K562 (cell line): Measurements from ENCODE around the gene TMCC1. TPM values are rescaled to one million over a fixed set of nuclear protein-coding genes. Genes with fewer than 3 reads are reported as not detected.

Experiments used
- ATAC-seq: fragments of 200-7000 bp; cut with Tn5 transposase; 3 replicates; pipeline ENCODE4 v1.9.1; 2020; ENCODE audit warnings: moderate library complexity
- BruUV-seq: library from RNA; stranded (reverse); fragments of 400-500 nt; replicated peaks from 2 replicates; lab custom pipeline; 2021; lab: Mats Ljungman, UMichigan
- CTCF ChIA-PET: fragments of 300-600 bp; formaldehyde crosslinking; extraction: SDS; loops from one replicate; lab custom pipeline; 2021; ENCODE audit warnings: low intra/inter-chr PET ratio; lab: Yijun Ruan, JAX
- POLR2A ChIA-PET: fragments of 300-600, 350-650 bp; sonication (Branson Sonifier 250); formaldehyde crosslinking; extraction: SDS; loops from one replicate; lab custom pipeline; 2021; ENCODE audit warnings: antibody characterized with exemption, inconsistent platforms; lab: Yijun Ruan, JAX
- DNase-seq, 4 experiments: peaks; one replicate each; pipeline versions ENCODE4 v3.0.0 to v3.0.0-alpha.2; 2011 to 2018; ENCODE audit warnings: low spot score in 3 of 4, mixed read lengths in 3 of 4; ENCODE audit errors: extremely low read depth in 1 of 4
- FAIRE-seq: peaks from 2 replicates; lab custom pipeline; 2011; peaks lifted over from hg19 to GRCh38; lab: Jason Lieb, UNC
- H2AFZ ChIP-seq: 2 replicates; pipeline ENCODE4 v1.6.0; 2011; ENCODE audit warnings: low read depth, low read length, control low read depth, inconsistent platforms
- H3K27ac ChIP-seq: fragments of 200-600 bp; 3 replicates; pipeline ENCODE4 v1.8.0; 2011; ENCODE audit warnings: low read depth, mild to moderate bottlenecking, control low read depth, inconsistent platforms, low read length, moderate library complexity, mixed read lengths; ENCODE audit errors: extremely low read depth
- H3K27me3 ChIP-seq, 2 experiments: fragments of 300-600 bp in 1 of 2; 2 replicates in 1 of 2; 3 replicates in 1 of 2; pipeline versions ENCODE4 v1.6.0 to v1.8.0; 2011; ENCODE audit warnings: inconsistent platforms in 2 of 2, low read length in 2 of 2, mild to moderate bottlenecking in 1 of 2, mixed read lengths in 1 of 2, moderate library complexity in 1 of 2; ENCODE audit not compliant: control insufficient read depth in 2 of 2, insufficient read depth in 2 of 2
- H3K36me3 ChIP-seq: fragments of 300-600 bp; 3 replicates; pipeline ENCODE4 v1.8.0; 2011; ENCODE audit warnings: mild to moderate bottlenecking, low read length, inconsistent platforms; ENCODE audit not compliant: control insufficient read depth, insufficient read depth
- H3K4me1 ChIP-seq, 2 experiments: fragments of 200-600 bp in 1 of 2; replicated peaks in 1 of 2; 2 replicates in 1 of 2; 3 replicates in 1 of 2; pipeline versions ENCODE4 v1.5.1 to v1.8.0; 2011; ENCODE audit warnings: inconsistent platforms in 2 of 2, low read length in 2 of 2, mild to moderate bottlenecking in 1 of 2, mixed read lengths in 1 of 2, moderate library complexity in 1 of 2; ENCODE audit not compliant: control insufficient read depth in 2 of 2, insufficient read depth in 2 of 2
- H3K4me2 ChIP-seq: 2 replicates; pipeline ENCODE4 v1.6.1; 2011; ENCODE audit warnings: low read length, control low read depth, inconsistent platforms, mixed read lengths; ENCODE audit not compliant: insufficient read depth
- H3K4me3 ChIP-seq: fragments of 200-600 bp; sonication (generic), shearing (Covaris generic); 2 replicates; pipeline ENCODE4 v1.5.1; 2016; ENCODE audit warnings: control low read depth, inconsistent platforms
- H3K79me2 ChIP-seq: fragments of 200-600 bp; 3 replicates; pipeline ENCODE4 v1.8.0; 2011; ENCODE audit warnings: low read length, inconsistent platforms; ENCODE audit not compliant: control insufficient read depth, insufficient read depth
- H3K9ac ChIP-seq, 2 experiments: 2 replicates each; pipeline versions ENCODE4 v1.6.0 to v1.6.1; 2011; ENCODE audit warnings: low read depth in 2 of 2, low read length in 2 of 2, control low read depth in 1 of 2, inconsistent platforms in 1 of 2, mild to moderate bottlenecking in 1 of 2, mixed read lengths in 1 of 2; ENCODE audit not compliant: insufficient read depth in 1 of 2
- H3K9me1 ChIP-seq: one replicate; pipeline ENCODE4 v1.6.0; 2011; ENCODE audit warnings: inconsistent platforms, mild to moderate bottlenecking, low read length, moderate library complexity; ENCODE audit not compliant: control insufficient read depth, insufficient read depth
- H3K9me3 ChIP-seq: replicated peaks from 2 replicates; pipeline ENCODE4 v1.5.1; 2011; ENCODE audit warnings: low read depth, low read length, inconsistent platforms; ENCODE audit not compliant: control insufficient read depth, insufficient read depth
- H4K20me1 ChIP-seq: replicated peaks from 2 replicates; pipeline ENCODE4 v1.6.1; 2011; ENCODE audit warnings: low read length, inconsistent platforms, mixed read lengths; ENCODE audit not compliant: control insufficient read depth, insufficient read depth
- CHD1 ChIP-seq: fragments of 200-600 bp; sonication (generic); IDR thresholded peaks from one replicate; pipeline ENCODE4 v1.6.1; 2012; ENCODE audit warnings: mild to moderate bottlenecking, moderate library complexity, low read length, inconsistent platforms
- CXXC5 ChIP-seq: fragments of 250-450 bp; sonication (Bioruptor Pico); IDR thresholded peaks from 2 replicates; pipeline ENCODE4 v1.8.0; 2022; ENCODE audit warnings: inconsistent platforms, mild to moderate bottlenecking, moderate library complexity
- DDX20 ChIP-seq: fragments of 450-650 bp; IDR thresholded peaks from 2 replicates; pipeline ENCODE4 v1.6.1; 2016; ENCODE audit warnings: missing genetic modification characterization, low read depth, mild to moderate bottlenecking, missing compliant biosample characterization, moderate library complexity
- FOXA1 ChIP-seq: fragments of 450-650 bp; IDR thresholded peaks from 2 replicates; pipeline ENCODE4 v1.6.1; 2016; ENCODE audit warnings: mild to moderate bottlenecking, borderline replicate concordance
- HDAC1 ChIP-seq, 2 experiments: fragments of 450-650 bp; IDR thresholded peaks; 2 replicates each; pipeline ENCODE4 v1.6.1; 2016 to 2017; ENCODE audit warnings: inconsistent platforms in 1 of 2, mild to moderate bottlenecking in 1 of 2, moderate library complexity in 1 of 2
- HIVEP1 ChIP-seq: fragments of 250-450 bp; sonication (Bioruptor Pico); IDR thresholded peaks from 2 replicates; pipeline ENCODE4 v1.4.0; 2020; ENCODE audit warnings: mild to moderate bottlenecking
- KLF16 ChIP-seq: IDR thresholded peaks from 2 replicates; pipeline ENCODE4 v1.6.1; 2016; ENCODE audit warnings: antibody characterized with exemption
- NCOA2 ChIP-seq, 2 experiments: fragments of 450-650 bp; IDR thresholded peaks; 2 replicates each; pipeline ENCODE4 v1.6.1; 2018; ENCODE audit warnings: mild to moderate bottlenecking in 2 of 2, moderate library complexity in 1 of 2; ENCODE audit not compliant: partially characterized antibody in 2 of 2
- PCBP2 ChIP-seq: fragments of 200-400 bp; formaldehyde crosslinking; IDR thresholded peaks from 2 replicates; pipeline ENCODE4 v1.6.1; 2018; ENCODE audit warnings: low read length, low read depth, mild to moderate bottlenecking, moderate library complexity; ENCODE audit not compliant: poor library complexity, severe bottlenecking
- SMARCA4 ChIP-seq: fragments of 450-650 bp; IDR thresholded peaks from 2 replicates; pipeline ENCODE4 v1.6.1; 2016
- TEAD4 ChIP-seq, 2 experiments: sonication (generic) in 1 of 2; formaldehyde crosslinking in 1 of 2; IDR thresholded peaks; 2 replicates each; pipeline versions ENCODE4 v1.6.1 to v1.8.0; 2012 to 2022; ENCODE audit warnings: borderline replicate concordance in 1 of 2, inconsistent platforms in 1 of 2, low read length in 1 of 2, mild to moderate bottlenecking in 1 of 2, missing genetic modification reagents in 1 of 2
- ZEB2 ChIP-seq: fragments of 450-650 bp; IDR thresholded peaks from 2 replicates; pipeline ENCODE4 v1.6.1; 2016
- ZFP30 ChIP-seq: fragments of 250-450 bp; sonication (Bioruptor Pico); IDR thresholded peaks from 2 replicates; pipeline ENCODE4 v1.8.0; 2022; ENCODE audit warnings: moderate library complexity, mild to moderate bottlenecking, inconsistent platforms, borderline replicate concordance
- ZNF140 ChIP-seq: fragments of 250-450 bp; sonication (Bioruptor Pico); IDR thresholded peaks from 2 replicates; pipeline ENCODE4 v1.8.0; 2021; ENCODE audit warnings: moderate library complexity, mild to moderate bottlenecking, inconsistent platforms
- ZNF75A ChIP-seq: fragments of 450-650 bp; formaldehyde crosslinking; IDR thresholded peaks from 2 replicates; pipeline ENCODE4 v1.4.0; 2020; ENCODE audit warnings: mild to moderate bottlenecking
- WGBS: fragments of 100-300 bp; shearing (Covaris generic); methylation state at CpG from one replicate; pipeline ENCODE4 v1.1.6; 2016; ENCODE audit warnings: low coverage, mixed read lengths; ENCODE audit not compliant: insufficient coverage; ENCODE audit errors: missing lambda C conversion rate; 5-methylcytosine and 5-hydroxymethylcytosine counted together
- in situ Hi-C: fragments of 300-500 bp; cut with MboI; formaldehyde crosslinking; loops from 4 replicates; pipeline ENCODE4 v1.15.0; 2018; ENCODE audit warnings: inconsistent platforms, mixed read lengths
- intact Hi-C: fragments of 100-400 bp; cut with micrococcal nuclease; formaldehyde crosslinking; loops from 2 replicates; pipeline ENCODE4 v1.14.2; 2022
- polyA plus RNA-seq, 8 experiments: library from polyadenylated mRNA; depleted of rRNA in 4 of 8; stranded (reverse) in 5 of 8; unstranded in 3 of 8; fragments of >200 nt; fragmentation: Nextera tagmentation in 2 of 8; fragmentation: Illumina TruSeq in 1 of 8; extraction: Ambion mirVana in 2 of 8; extraction: Trizol in 1 of 8; gene quantifications; 2 replicates each; pipeline versions ENCODE4 v1.2.1 to v1.2.3, GENCODE V29; 2011 to 2014; ENCODE audit warnings: inconsistent platforms in 1 of 8, missing spikeins in 1 of 8
- total RNA-seq, 7 experiments: library from RNA; depleted of rRNA in 6 of 7; stranded (reverse); fragments of >200 nt in 6 of 7; fragmentation: Illumina TruSeq in 2 of 7; extraction: Trizol in 2 of 7; gene quantifications; 2 replicates each; pipeline versions ENCODE4 v1.2.1 to v1.2.3, GENCODE V29; 2011 to 2021; ENCODE audit warnings: low replicate concordance in 1 of 7

The TMCC1 gene
- total and polyA plus RNA-seq, 9 of the 15 experiments (the other 6 are each of a cell fraction or from before 2014, with no cell fraction given) = 0.89 to 8.7 (median 4.0) TPM

DNA sequence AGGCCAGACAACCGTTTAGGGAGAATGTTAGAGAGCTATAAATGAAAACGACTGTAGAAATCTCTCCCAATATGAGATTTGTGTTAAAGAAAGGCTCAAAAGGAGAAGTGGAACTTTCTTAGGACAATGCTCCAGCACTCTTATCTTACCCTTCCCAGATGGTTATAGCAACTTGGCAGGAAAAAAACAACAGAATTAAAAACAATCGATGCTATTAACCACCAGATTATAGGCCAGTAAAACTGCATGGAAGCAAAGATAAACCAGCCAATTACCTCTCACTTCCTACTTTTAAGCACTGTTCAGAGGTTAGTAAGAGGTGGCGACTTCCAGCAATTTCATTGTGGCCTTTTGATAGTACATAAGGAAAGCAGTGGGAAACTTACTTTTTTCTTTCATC lies 72.9 kb downstream of the TMCC1 start (continued):
- peak; percentile 78; the same call in 1 of the 2 replicates for TF ChIP-seq TEAD4 (IDR thresholded peaks at IDR 0.05; ENCODE audit: low read length)
- TF ChIP-seq TEAD4 (CRISPR knock-in tag; IDR thresholded peaks at IDR 0.05; ENCODE audit: borderline replicate concordance) = no peak
- TF ChIP-seq ZNF140 = no peak
- TF ChIP-seq HDAC1 (IDR thresholded peaks at IDR 0.05) = peak in 1 of 2 experiments; percentile 35; a peak in 1 of 4 replicates

GRCh38 chr3:129812589-129812988 lies 80.9 kb downstream of the TMCC1 start:
- TF ChIP-seq HIVEP1 = no peak
- POLR2A ChIA-PET = no interaction called here
- no peaks in the 10 kb centered on the region for H3K27me3 ChIP-seq
- no peak for ATAC-seq
- no peaks in the 10 kb centered on the region for H3K4me1 ChIP-seq
- H3K9ac ChIP-seq = no peak overlapping the region
- intact Hi-C loops = no loop called here
- no TSS peak for BruUV-seq
- no peaks in the 10 kb centered on the region for H3K9me3 ChIP-seq
- no peaks in the 10 kb centered on the region for H3K36me3 ChIP-seq
- in situ Hi-C loops = loop anchor here (25.0 kb wide), 1 partner anchor 425 kb away; no protein-coding TSS in a partner anchor
- no peak overlapping the region for H2AFZ ChIP-seq
- no peaks in the 10 kb centered on the region for H3K9me1 ChIP-seq
- H3K4me3 ChIP-seq = no peak overlapping the region
- no peak for DNase-seq
- no peaks in the 10 kb centered on the region for H4K20me1 ChIP-seq
- no peak overlapping the region for H3K27ac ChIP-seq
- 60% methylated on average over 3 of the region's 3 CpGs for WGBS
- CTCF ChIA-PET = no interaction called here
- no peak overlapping the region for H3K4me2 ChIP-seq
- no peak for FAIRE-seq
- no peaks in the 10 kb centered on the region for H3K79me2 ChIP-seq

- in situ Hi-C loops (loop anchor here (25.0 kb wide), 1 partner anchor 422 kb away; no protein-coding TSS in a partner anchor), intact Hi-C loops (no loop called here)
- DNase-seq = no peak
- Histone ChIP-seq H4K20me1 (no peaks in the 10 kb centered on the region), H3K4me1 (no peaks in the 10 kb centered on the region), H3K9ac (no peak overlapping the region), H3K9me1 (no peaks in the 10 kb centered on the region), H3K79me2 (no peaks in the 10 kb centered on the region), H3K27ac (no peak overlapping the region), H3K36me3 (no peaks in the 10 kb centered on the region), H3K4me2 (no peak overlapping the region), H3K4me3 (no peak overlapping the region), H3K27me3 (no peaks in the 10 kb centered on the region), H2AFZ (no peak overlapping the region), H3K9me3 (no peaks in the 10 kb centered on the region)
- CTCF ChIA-PET = no interaction called here
- ATAC-seq = no peak
- FAIRE-seq = no peak
- TF ChIP-seq FOXA1 (no peak), PCBP2 (no peak), ZNF75A (CRISPR knock-in tag) (no peak), ZEB2 (no peak), CXXC5 (CRISPR knock-in tag) (no peak), ZFP30 (CRISPR knock-in tag) (no peak), KLF16 (no peak), CHD1 (no peak), NCOA2 (IDR thresholded peaks at IDR 0.05; ENCODE audit: partially characterized antibody in 2 of 2) (no peak), SMARCA4 (no peak), DDX20 (tag) (no peak)
- POLR2A ChIA-PET = interaction anchor here (1.4 kb wide), 1 partner anchor 14 kb away, joined by 5 read pairs; no protein-coding TSS in a partner anchor
- BruUV-seq = no TSS peak
Measured at GRCh38 chr3:129809297-129809696, 84.2 kb downstream of the TMCC1 start.
